Memory B cell (primary cell): ENCODE measurements around the gene ZNF644.
A peak's percentile ranks its signal among the peaks of the same experiment; 100 is the strongest.
"Not testable (repeated sequence)": the region's sequence is repeated elsewhere in the genome, so short reads cannot be mapped to it uniquely, and the experiment has no call there.

Experiments used
- ATAC-seq: fragments of 150-1000 bp; cut with Tn5 transposase; 2 replicates; pipeline ENCODE4 v1.10.0; 2021; ENCODE audit warnings: low read depth, mild to moderate bottlenecking, moderate library complexity
- DNase-seq, 2 donors: peaks; one replicate each; pipeline ENCODE4 v3.0.0; 2022; ENCODE audit warnings: low spot score in 2 of 2
- H3K27ac Mint-ChIP-seq: one replicate; pipeline ENCODE4 v1.8.0; 2022; ENCODE audit warnings: mild to moderate bottlenecking, moderate library complexity, mixed read lengths
- H3K27me3 Mint-ChIP-seq: one replicate; pipeline ENCODE4 v1.8.0; 2022; ENCODE audit warnings: mixed read lengths
- H3K36me3 Mint-ChIP-seq: one replicate; pipeline ENCODE4 v1.8.0; 2022; ENCODE audit warnings: mild to moderate bottlenecking, mixed read lengths
- H3K4me1 Mint-ChIP-seq: one replicate; pipeline ENCODE4 v1.8.0; 2022; ENCODE audit warnings: mixed read lengths
- H3K4me3 Mint-ChIP-seq: one replicate; pipeline ENCODE4 v1.8.0; 2022; ENCODE audit warnings: mild to moderate bottlenecking, moderate library complexity, mixed read lengths
- H3K9me3 Mint-ChIP-seq: one replicate; pipeline ENCODE4 v1.8.0; 2022; ENCODE audit warnings: mixed read lengths

Gene ZNF644

DNA sequence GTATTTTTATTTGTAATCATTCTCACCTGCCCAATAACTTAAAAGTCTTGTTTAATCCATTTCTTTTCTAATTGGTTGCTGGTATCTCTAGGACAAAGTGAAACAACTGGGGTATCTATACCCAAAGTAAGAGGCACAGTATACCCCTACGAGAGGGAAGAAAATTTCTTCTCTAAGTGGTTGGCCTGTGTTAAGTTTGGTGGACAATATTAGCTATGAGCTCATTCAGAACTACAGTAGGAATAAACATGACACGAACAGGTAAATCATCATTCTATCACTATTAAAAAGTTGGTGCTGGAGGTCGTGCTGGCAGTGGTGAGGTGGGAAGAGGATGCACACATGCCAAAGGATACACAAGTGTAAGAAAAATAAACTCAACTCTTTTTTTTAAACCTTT lies 99.6 kb downstream of the ZNF644 start:
- H3K9me3 Mint-ChIP-seq: peaks cover 5% of the 10 kb centered on the region
- peaks cover 44% of the 10 kb centered on the region for H3K4me1 Mint-ChIP-seq
- DNase-seq: no peak
- H3K36me3 Mint-ChIP-seq: peaks cover 15% of the 10 kb centered on the region
- no peak overlapping the region for H3K4me3 Mint-ChIP-seq
- no peak for ATAC-seq
- no peaks in the 10 kb centered on the region for H3K27me3 Mint-ChIP-seq
- peak overlapping the region; percentile 64 for H3K27ac Mint-ChIP-seq

DNA sequence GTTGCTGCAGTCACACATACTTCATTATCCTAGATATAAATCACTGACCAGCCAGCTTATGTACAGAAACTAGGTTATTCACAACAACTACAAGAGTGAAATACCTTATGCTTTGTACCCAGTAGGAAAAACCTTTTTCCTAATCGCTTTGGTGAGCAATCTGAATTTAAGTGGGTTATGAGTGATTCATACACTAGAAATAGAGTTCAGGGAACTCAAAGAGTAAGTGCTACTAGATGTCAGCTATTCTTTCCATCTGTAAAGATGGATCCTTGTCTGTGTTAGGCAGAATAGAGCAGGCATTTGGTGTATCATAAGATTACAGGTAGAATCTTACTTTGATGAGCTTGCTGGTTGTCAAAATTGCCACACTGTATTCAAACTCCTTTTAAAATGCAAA lies 101.9 kb downstream of the ZNF644 start:
- Mint-ChIP-seq H3K36me3 (peaks cover 9% of the 10 kb centered on the region), H3K27ac (peak overlapping the region; percentile 45), H3K4me3 (no peak overlapping the region), H3K4me1 (peaks cover 34% of the 10 kb centered on the region), H3K9me3 (no peaks in the 10 kb centered on the region), H3K27me3 (no peaks in the 10 kb centered on the region)
- ATAC-seq: no peak
- DNase-seq: no peak

DNA sequence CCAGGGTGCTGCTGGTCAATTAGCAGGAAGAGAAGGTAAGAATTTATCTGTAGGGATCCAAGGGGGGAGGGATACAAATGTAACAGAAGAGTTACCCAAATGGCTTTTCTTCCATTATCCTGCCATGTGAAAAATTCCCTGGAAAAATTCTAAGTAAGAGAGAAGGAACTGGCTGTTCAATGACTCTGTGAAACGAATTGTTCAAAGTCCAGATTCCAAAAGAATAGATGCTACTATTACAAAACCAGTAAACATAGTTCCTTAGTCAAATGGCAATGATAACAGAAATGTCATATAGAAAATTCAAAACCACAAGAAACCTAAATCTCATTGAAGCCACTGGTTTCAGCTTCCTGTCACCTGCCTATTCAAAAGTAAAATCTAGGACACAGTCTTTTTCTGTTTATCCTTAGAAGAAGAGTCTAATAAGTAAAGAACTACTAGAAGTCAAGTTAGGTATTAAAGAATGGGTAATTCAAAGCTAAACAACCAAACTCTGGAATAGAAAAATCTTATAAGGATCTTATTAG lies 102.6 kb downstream of the ZNF644 start:
- Mint-ChIP-seq H3K9me3 (no peaks in the 10 kb centered on the region), H3K4me3 (no peak overlapping the region), H3K36me3 (peaks cover 14% of the 10 kb centered on the region), H3K27me3 (no peaks in the 10 kb centered on the region), H3K27ac (peak overlapping the region; percentile 45), H3K4me1 (peaks cover 31% of the 10 kb centered on the region)
- no peak for ATAC-seq
- DNase-seq: no peak

DNA sequence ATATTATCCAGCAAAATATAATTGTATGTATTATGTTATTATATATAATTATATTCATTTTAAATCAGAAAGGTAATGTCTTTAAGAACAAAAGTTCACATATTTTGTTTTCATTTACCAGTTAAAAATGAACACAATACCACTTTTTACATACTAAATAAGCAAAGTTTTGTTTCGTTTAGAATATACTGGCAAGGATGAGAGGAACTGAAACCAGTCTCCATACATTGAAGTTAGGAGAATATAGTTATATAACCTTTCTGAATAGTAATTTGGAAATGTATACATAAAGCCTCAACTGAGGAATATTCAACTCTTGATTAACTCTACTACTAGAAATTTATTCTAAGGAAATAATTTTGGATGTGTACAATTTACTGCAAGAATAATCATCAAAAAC lies 110.5 kb downstream of the ZNF644 start:
- DNase-seq: no peak
- Mint-ChIP-seq H3K9me3 (peaks cover 2% of the 10 kb centered on the region), H3K36me3 (peaks cover 21% of the 10 kb centered on the region), H3K27me3 (no peaks in the 10 kb centered on the region), H3K4me1 (peaks cover 2% of the 10 kb centered on the region), H3K4me3 (no peak overlapping the region), H3K27ac (no peak overlapping the region)
- ATAC-seq: no peak

DNA sequence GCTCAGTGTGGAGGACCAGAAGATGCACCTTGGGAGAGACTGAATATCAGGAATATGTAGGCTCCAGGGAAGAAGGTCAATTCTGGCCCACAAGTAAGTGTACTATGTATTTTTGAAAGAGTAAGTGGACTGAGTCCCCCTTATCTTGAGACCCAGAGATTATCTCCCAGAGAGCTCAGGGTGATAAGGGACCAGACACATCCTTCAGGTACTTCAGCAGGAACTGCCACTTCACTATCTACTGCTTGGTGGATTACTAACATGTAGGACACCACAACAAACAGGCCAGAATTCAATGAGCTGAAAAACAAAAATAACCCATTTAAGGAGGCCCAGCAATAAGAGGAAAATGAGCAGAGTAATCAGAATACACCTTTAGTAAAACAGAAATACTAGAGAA lies 119.2 kb downstream of the ZNF644 start:
- H3K4me3 Mint-ChIP-seq: no peak overlapping the region
- no peak for ATAC-seq
- H3K36me3 Mint-ChIP-seq: peaks cover 25% of the 10 kb centered on the region
- H3K4me1 Mint-ChIP-seq: no peaks in the 10 kb centered on the region
- no peaks in the 10 kb centered on the region for H3K9me3 Mint-ChIP-seq
- H3K27ac Mint-ChIP-seq: peak overlapping the region; percentile 7
- no peaks in the 10 kb centered on the region for H3K27me3 Mint-ChIP-seq
- DNase-seq: no peak

DNA sequence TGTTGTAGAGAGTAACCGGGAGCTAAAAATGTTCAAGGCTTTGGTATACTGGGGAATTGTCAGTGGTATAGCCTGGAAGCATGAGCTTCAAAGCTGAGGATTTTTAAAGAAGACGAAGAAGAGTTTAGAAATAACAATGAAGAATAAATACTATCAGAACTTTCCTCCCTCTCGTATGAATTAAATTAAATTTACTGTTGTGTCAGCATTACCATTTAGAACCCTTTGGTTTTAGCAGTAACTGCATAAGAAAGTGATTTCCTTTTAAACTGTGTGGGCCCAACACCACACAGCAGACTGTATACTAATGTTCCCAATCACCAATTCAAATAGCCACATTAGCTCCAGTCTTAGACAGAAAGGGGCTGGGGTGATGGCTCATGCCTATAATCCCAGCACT lies 122.6 kb downstream of the ZNF644 start:
- Mint-ChIP-seq H3K27me3 (no peaks in the 10 kb centered on the region), H3K9me3 (peaks cover 3% of the 10 kb centered on the region), H3K4me3 (no peak overlapping the region), H3K36me3 (peaks cover 29% of the 10 kb centered on the region), H3K4me1 (no peaks in the 10 kb centered on the region), H3K27ac (no peak overlapping the region)
- ATAC-seq: no peak
- DNase-seq: no peak

DNA sequence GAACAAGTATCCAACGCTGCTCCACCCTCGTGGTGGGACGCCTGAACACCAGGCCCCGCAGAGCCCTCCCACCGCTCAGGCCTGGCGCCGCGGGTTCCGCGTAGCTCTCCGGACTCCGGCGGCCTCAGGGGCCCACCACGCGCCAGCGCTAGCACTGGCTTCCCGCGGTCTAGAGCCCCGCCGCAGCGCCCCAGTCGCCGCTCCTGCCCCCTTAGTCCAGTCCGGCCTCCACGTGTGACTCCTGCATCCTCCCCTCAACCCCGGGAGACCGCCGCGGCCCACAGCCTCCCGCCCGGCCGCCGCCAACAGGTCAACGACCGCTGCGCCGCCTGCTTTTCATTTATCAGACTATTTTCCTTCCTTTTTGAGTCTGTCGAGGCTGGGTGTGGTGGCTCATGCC lies 128.2 kb downstream of the ZNF644 start:
- not testable (repeated sequence) for ATAC-seq, H3K4me1 Mint-ChIP-seq, DNase-seq, H3K4me3 Mint-ChIP-seq, H3K27me3 Mint-ChIP-seq, H3K9me3 Mint-ChIP-seq, H3K27ac Mint-ChIP-seq
- H3K36me3 Mint-ChIP-seq: peaks cover 17% of the 10 kb centered on the region

DNA sequence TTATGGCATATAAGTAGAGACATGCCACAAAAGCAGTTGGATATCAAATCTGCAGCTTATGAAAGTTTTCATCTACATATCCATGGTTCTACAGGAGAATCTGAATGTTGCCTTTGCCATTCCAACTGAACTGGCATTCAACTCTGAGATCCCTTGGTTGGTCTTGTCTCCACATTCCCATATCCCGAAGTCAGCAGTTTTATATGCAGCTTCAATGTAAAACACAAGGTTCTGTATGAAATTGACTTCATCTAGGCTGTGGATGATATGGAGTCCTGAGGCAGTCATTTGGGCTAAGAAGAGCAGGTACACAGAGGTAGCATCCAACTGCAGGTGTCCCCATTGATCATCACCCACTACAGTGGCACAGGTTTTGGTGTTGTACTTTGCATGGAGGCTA lies 129.0 kb downstream of the ZNF644 start:
- H3K27ac Mint-ChIP-seq, ATAC-seq, DNase-seq, H3K9me3 Mint-ChIP-seq, H3K4me3 Mint-ChIP-seq, H3K4me1 Mint-ChIP-seq, H3K27me3 Mint-ChIP-seq: not testable (repeated sequence)
- H3K36me3 Mint-ChIP-seq: peaks cover 13% of the 10 kb centered on the region

DNA sequence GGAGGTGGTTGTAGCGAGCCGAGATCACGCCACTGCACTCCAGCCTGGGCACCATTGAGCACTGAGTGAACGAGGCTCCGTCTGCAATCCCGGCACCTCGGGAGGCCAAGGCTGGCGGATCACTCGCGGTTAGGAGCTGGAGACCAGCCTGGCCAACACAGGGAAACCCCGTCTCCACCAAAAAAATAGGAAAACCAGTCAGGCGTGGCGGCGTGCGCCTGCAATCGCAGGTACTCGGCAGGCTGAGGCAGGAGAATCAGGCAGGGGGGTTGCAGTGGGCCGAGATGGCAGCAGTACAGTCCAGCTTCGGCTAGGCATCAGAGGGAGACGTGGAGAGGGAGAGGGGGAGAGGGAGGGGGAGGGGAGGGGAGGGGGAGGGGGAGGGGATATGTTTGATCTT lies 129.6 kb downstream of the ZNF644 start:
- H3K4me1 Mint-ChIP-seq, ATAC-seq, H3K9me3 Mint-ChIP-seq, H3K4me3 Mint-ChIP-seq, H3K27ac Mint-ChIP-seq, DNase-seq, H3K27me3 Mint-ChIP-seq: not testable (repeated sequence)
- H3K36me3 Mint-ChIP-seq: peaks cover 11% of the 10 kb centered on the region

DNA sequence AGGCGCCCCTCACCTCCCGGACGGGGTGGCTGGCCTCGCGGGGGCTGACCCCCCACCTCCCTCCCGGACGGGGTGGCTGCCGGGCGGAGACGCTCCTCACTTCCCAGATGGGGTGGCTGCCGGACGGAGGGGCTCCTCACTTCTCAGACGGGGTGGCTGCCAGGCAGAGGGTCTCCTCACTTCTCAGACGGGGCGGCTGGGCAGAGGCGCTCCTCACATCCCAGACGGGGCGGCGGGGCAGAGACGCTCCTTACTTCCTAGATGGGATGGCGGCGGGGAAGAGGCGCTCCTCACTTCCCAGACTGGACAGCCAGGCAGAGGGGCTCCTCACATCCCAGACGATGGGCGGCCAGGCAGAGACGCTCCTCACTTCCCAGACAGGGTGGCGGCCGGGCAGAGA lies 130.1 kb downstream of the ZNF644 start:
- H3K4me1 Mint-ChIP-seq, H3K27ac Mint-ChIP-seq, H3K4me3 Mint-ChIP-seq: not testable (repeated sequence)

DNA sequence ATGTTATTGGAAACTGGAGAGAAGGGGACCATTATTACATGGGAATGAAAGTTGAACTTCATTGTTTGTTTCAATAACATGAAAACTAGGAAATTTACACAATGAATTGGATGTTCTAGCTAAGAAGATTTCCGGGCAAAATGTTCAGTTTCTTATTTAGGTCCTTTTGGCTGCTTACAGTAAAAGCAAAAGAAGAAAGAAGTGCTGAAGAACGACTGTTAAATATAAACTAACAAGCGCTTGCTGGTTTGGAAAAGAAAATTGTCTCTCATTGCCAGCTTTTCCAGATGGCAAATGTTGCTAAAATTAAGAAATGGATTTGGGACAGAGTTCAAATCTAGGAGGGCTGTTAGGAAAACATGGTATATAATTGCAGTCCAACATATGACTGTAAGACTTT lies 139.6 kb downstream of the ZNF644 start:
- H3K27ac Mint-ChIP-seq: no peak overlapping the region

More for the DNA sequence above, 130.1 kb downstream of the ZNF644 start:
- ATAC-seq, DNase-seq, H3K9me3 Mint-ChIP-seq, H3K27me3 Mint-ChIP-seq: not testable (repeated sequence)
- peaks cover 11% of the 10 kb centered on the region for H3K36me3 Mint-ChIP-seq

DNA sequence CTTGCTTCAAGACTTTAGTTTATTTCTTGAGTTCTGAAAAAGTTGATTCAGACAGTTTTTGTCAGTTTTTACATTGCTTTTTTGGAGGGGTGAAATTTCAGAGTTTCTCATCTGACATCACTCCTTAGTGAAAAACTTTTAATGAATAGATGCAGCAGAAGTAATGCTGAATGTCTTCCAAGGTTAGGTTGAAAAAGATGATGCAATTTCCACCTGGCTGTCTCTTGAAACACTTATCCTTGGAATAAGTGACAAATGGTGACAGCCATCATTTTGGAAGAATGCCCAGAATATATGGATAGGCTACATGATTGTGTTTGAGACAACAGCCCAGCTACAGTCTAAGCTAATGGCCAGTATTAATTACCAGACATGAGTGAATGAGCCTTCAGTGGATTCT lies 140.8 kb downstream of the ZNF644 start:
- DNase-seq: no peak
- peaks cover 12% of the 10 kb centered on the region for H3K36me3 Mint-ChIP-seq
- no peak overlapping the region for H3K4me3 Mint-ChIP-seq
- H3K27ac Mint-ChIP-seq: no peak overlapping the region
- H3K27me3 Mint-ChIP-seq: peaks cover 2% of the 10 kb centered on the region
- peaks cover 17% of the 10 kb centered on the region for H3K9me3 Mint-ChIP-seq
- no peak for ATAC-seq
- no peaks in the 10 kb centered on the region for H3K4me1 Mint-ChIP-seq

More for the DNA sequence above, 139.6 kb downstream of the ZNF644 start:
- peaks cover 17% of the 10 kb centered on the region for H3K9me3 Mint-ChIP-seq
- no peak for ATAC-seq
- H3K27me3 Mint-ChIP-seq: peaks cover 2% of the 10 kb centered on the region
- no peaks in the 10 kb centered on the region for H3K4me1 Mint-ChIP-seq
- H3K36me3 Mint-ChIP-seq: peaks cover 12% of the 10 kb centered on the region
- no peak overlapping the region for H3K4me3 Mint-ChIP-seq
- no peak for DNase-seq

DNA sequence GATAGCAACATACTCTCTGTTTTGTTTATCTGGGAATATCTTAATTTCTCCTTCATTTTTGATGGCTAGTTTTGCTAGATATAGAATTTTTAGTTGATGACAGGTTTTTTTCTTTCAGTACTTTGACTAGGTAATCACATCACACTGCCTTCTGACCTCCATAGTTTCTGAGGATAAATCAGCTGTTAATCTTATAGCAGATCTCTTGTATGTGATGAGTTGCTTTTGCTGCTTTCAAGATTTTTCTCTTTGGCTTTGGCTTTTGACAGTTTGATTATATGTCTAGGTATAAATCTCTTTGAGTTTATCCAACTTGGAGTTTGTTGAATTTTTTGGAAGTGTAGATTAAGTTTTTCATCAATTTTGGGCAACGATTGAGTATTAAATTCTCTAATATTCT lies 142.6 kb downstream of the ZNF644 start:
- H3K36me3 Mint-ChIP-seq: peaks cover 15% of the 10 kb centered on the region
- H3K27me3 Mint-ChIP-seq: peaks cover 2% of the 10 kb centered on the region
- no peak overlapping the region for H3K4me3 Mint-ChIP-seq
- DNase-seq (no peak), ATAC-seq (no peak)
- no peaks in the 10 kb centered on the region for H3K4me1 Mint-ChIP-seq
- no peak overlapping the region for H3K27ac Mint-ChIP-seq
- H3K9me3 Mint-ChIP-seq: peaks cover 20% of the 10 kb centered on the region

DNA sequence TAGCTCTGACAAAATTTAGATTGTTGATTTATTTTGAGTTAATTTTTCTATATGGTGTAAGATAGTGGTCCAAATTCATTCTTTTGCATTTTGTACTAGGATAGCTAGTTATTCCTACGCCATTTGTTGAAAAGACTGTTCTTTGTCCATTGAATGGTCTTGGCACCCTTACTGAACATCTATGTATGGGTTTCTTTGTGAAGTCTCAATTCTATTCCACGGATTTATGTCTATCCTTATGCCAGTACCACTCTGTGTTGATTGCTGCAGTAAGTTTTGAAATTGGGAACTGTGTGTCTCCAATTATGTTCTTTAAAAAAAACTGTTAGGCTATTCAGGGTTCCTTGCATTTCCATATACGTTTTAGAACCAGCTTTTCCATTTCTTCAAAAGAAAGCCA lies 145.7 kb downstream of the ZNF644 start:
- H3K27ac Mint-ChIP-seq: no peak overlapping the region
- no peaks in the 10 kb centered on the region for H3K4me1 Mint-ChIP-seq
- peaks cover 15% of the 10 kb centered on the region for H3K36me3 Mint-ChIP-seq
- no peak for ATAC-seq
- no peak for DNase-seq
- H3K9me3 Mint-ChIP-seq: peaks cover 21% of the 10 kb centered on the region
- peaks cover 2% of the 10 kb centered on the region for H3K27me3 Mint-ChIP-seq
- H3K4me3 Mint-ChIP-seq: no peak overlapping the region
